HepG2 (cell line): ENCODE data around the gene TMEM80. TPM values are rescaled to one million over a fixed set of nuclear protein-coding genes. Genes with fewer than 3 reads are reported as not detected.
A peak's percentile ranks its signal among the peaks of the same experiment; 100 is the strongest.

Experiments used
- DR1 ChIP-seq: sonication (generic); formaldehyde crosslinking; IDR thresholded peaks from 2 replicates; pipeline ENCODE4 v1.8.0; 2021; ENCODE audit warnings: mild to moderate bottlenecking, missing genetic modification reagents, inconsistent platforms
- MYC ChIP-seq: sonication (generic); formaldehyde crosslinking; IDR thresholded peaks from 2 replicates; pipeline ENCODE4 v1.9.0; 2021; ENCODE audit warnings: missing genetic modification reagents, borderline replicate concordance
- NFE2L1 ChIP-seq: sonication (generic); formaldehyde crosslinking; IDR thresholded peaks from 2 replicates; pipeline ENCODE4 v1.4.0; 2020; ENCODE audit warnings: missing genetic modification reagents, mild to moderate bottlenecking, borderline replicate concordance
- NR2F1 ChIP-seq, 2 experiments: fragments of 450-650 bp in 1 of 2; formaldehyde crosslinking in 1 of 2; IDR thresholded peaks; 2 replicates each; pipeline versions ENCODE4 v1.5.0 to v1.6.1; 2016 to 2020; ENCODE audit warnings: mild to moderate bottlenecking in 1 of 2, missing compliant biosample characterization in 1 of 2, missing genetic modification reagents in 1 of 2, moderate library complexity in 1 of 2
- RFX5 ChIP-seq: IDR thresholded peaks from 2 replicates; pipeline ENCODE4 v1.6.1; 2011; ENCODE audit warnings: low read depth, low read length, improper control_type of control experiment
- SAP130 ChIP-seq: IDR thresholded peaks from 2 replicates; pipeline ENCODE4 v1.6.1; 2016; ENCODE audit warnings: low read depth
- SMYD3 ChIP-seq: sonication (generic); formaldehyde crosslinking; IDR thresholded peaks from 2 replicates; pipeline ENCODE4 v1.8.1; 2023; ENCODE audit warnings: mild to moderate bottlenecking, missing genetic modification reagents
- ZNF124 ChIP-seq: sonication (generic); formaldehyde crosslinking; IDR thresholded peaks from 2 replicates; pipeline ENCODE4 v1.4.0; 2020; ENCODE audit warnings: missing genetic modification reagents
- ZNF180 ChIP-seq: sonication (generic); formaldehyde crosslinking; IDR thresholded peaks from 2 replicates; pipeline ENCODE4 v1.4.0; 2020; ENCODE audit warnings: low read depth, missing genetic modification reagents, borderline replicate concordance
- ZNF552 ChIP-seq: sonication (generic); formaldehyde crosslinking; IDR thresholded peaks from 2 replicates; pipeline ENCODE4 v1.9.0; 2022; ENCODE audit warnings: missing genetic modification reagents, mild to moderate bottlenecking, borderline replicate concordance
- polyA plus RNA-seq, 8 experiments: library from polyadenylated mRNA; depleted of rRNA in 3 of 8; stranded (reverse) in 7 of 8; unstranded in 1 of 8; fragments of >200 nt; fragmentation: Illumina TruSeq in 4 of 8; extraction: Trizol in 4 of 8; gene quantifications; 2 replicates each; pipeline versions ENCODE4 v1.2.1 to v1.2.3, GENCODE V29; 2011 to 2016; ENCODE audit warnings: low read depth in 4 of 8, missing spikeins in 1 of 8, mixed read lengths in 1 of 8; ENCODE audit not compliant: insufficient read depth in 1 of 8
- total RNA-seq, 5 experiments: library from RNA; depleted of rRNA; stranded (reverse); fragments of >200 nt; fragmentation: Illumina TruSeq; extraction: Trizol; gene quantifications; 2 replicates each; pipeline ENCODE4 v1.2.3, GENCODE V29; 2016; ENCODE audit warnings: low read depth in 1 of 5
- TF ChIP-seq, protein P1 (sequence below): sonication (generic); formaldehyde crosslinking; IDR thresholded peaks from 2 replicates; pipeline ENCODE4; 2020; ENCODE audit warnings: missing genetic modification reagents, mild to moderate bottlenecking, borderline replicate concordance
- TF ChIP-seq, protein P2 (sequence below): sonication (generic); formaldehyde crosslinking; conservative IDR thresholded peaks from 2 replicates; pipeline ENCODE4 v1.8.0; 2022; ENCODE audit warnings: mild to moderate bottlenecking, moderate library complexity, missing genetic modification reagents
- TF ChIP-seq, protein P3 (sequence below): sonication (generic); formaldehyde crosslinking; IDR thresholded peaks from 2 replicates; pipeline ENCODE4 v1.8.0; 2023; ENCODE audit warnings: mild to moderate bottlenecking, missing genetic modification reagents

The TMEM80 gene
- total and polyA plus RNA-seq, 2 of the 13 experiments (the other 11 are each of a cell fraction or from before 2014, with no cell fraction given), result 5.6 to 17.1 TPM

DNA sequence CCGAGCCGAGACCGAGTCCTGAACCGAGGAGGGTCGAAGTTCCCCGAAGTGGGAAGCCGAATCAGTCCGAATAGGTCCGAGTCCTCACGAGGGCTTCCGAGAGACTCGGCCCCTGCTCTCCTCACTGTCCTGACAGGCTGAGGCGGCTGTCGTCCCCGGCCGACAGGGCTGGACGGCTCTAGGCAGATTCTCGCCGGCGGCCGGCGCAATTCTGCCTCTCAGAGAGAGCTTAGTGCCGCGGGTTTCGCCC is 403 bp upstream of the TMEM80 start (continued):
- TF ChIP-seq, protein P1, sequence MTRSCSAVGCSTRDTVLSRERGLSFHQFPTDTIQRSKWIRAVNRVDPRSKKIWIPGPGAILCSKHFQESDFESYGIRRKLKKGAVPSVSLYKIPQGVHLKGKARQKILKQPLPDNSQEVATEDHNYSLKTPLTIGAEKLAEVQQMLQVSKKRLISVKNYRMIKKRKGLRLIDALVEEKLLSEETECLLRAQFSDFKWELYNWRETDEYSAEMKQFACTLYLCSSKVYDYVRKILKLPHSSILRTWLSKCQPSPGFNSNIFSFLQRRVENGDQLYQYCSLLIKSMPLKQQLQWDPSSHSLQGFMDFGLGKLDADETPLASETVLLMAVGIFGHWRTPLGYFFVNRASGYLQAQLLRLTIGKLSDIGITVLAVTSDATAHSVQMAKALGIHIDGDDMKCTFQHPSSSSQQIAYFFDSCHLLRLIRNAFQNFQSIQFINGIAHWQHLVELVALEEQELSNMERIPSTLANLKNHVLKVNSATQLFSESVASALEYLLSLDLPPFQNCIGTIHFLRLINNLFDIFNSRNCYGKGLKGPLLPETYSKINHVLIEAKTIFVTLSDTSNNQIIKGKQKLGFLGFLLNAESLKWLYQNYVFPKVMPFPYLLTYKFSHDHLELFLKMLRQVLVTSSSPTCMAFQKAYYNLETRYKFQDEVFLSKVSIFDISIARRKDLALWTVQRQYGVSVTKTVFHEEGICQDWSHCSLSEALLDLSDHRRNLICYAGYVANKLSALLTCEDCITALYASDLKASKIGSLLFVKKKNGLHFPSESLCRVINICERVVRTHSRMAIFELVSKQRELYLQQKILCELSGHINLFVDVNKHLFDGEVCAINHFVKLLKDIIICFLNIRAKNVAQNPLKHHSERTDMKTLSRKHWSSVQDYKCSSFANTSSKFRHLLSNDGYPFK (CRISPR knock-in tag), result peak; percentile 30; the same call in 1 of the 2 replicates
- TF ChIP-seq ZNF552 (CRISPR knock-in tag), result no peak
- 0 out of 2 replicates have a peak, but pooled peaks have one; percentile 4 for TF ChIP-seq DR1
- TF ChIP-seq RFX5, result no peak
- TF ChIP-seq ZNF180 (CRISPR knock-in tag), result no peak
- TF ChIP-seq SMYD3 (CRISPR knock-in tag), result 0 out of 2 replicates have a peak, but pooled peaks have one; percentile 46
- peak; percentile 16; the same call in 1 of the 2 replicates for TF ChIP-seq ZNF124 (CRISPR knock-in tag)
- no peak for TF ChIP-seq NFE2L1 (CRISPR knock-in tag)
- TF ChIP-seq, protein P2, sequence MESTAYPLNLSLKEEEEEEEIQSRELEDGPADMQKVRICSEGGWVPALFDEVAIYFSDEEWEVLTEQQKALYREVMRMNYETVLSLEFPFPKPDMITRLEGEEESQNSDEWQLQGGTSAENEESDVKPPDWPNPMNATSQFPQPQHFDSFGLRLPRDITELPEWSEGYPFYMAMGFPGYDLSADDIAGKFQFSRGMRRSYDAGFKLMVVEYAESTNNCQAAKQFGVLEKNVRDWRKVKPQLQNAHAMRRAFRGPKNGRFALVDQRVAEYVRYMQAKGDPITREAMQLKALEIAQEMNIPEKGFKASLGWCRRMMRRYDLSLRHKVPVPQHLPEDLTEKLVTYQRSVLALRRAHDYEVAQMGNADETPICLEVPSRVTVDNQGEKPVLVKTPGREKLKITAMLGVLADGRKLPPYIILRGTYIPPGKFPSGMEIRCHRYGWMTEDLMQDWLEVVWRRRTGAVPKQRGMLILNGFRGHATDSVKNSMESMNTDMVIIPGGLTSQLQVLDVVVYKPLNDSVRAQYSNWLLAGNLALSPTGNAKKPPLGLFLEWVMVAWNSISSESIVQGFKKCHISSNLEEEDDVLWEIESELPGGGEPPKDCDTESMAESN (CRISPR knock-in tag), result no peak
- TF ChIP-seq, protein P3, sequence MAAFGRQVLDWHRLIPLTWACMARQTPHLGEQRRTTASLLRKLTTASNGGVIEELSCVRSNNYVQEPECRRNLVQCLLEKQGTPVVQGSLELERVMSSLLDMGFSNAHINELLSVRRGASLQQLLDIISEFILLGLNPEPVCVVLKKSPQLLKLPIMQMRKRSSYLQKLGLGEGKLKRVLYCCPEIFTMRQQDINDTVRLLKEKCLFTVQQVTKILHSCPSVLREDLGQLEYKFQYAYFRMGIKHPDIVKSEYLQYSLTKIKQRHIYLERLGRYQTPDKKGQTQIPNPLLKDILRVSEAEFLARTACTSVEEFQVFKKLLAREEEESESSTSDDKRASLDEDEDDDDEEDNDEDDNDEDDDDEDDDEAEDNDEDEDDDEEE (CRISPR knock-in tag), result no peak
- no peak for TF ChIP-seq NR2F1 (CRISPR knock-in tag; IDR thresholded peaks at IDR 0.05)
- TF ChIP-seq MYC (CRISPR knock-in tag), result no peak
- TF ChIP-seq SAP130, result peak; percentile 2; the same call in 1 of the 2 replicates
- TF ChIP-seq, all 625 proteins: peak for 21
